Common myeloid progenitor, CD34-positive (primary cell): ENCODE results near the gene TEX35. TPM values are rescaled to one million over a fixed set of nuclear protein-coding genes. Genes with fewer than 3 reads are reported as not detected.

Source experiments
- CTCF ChIA-PET: fragments of 350-600 bp; sonication (Branson Sonifier 250); formaldehyde crosslinking; loops from one replicate; lab custom pipeline; 2021; ENCODE audit warnings: antibody characterized with exemption; lab: Charles Lee
- POLR2A ChIA-PET: fragments of 350-600 bp; sonication (Branson Sonifier 250); formaldehyde crosslinking; loops from one replicate; lab custom pipeline; 2021; ENCODE audit warnings: antibody characterized with exemption; lab: Charles Lee
- DNase-seq, 3 donors: peaks; one replicate each; pipeline versions ENCODE4 v3.0.0 to v3.0.0-alpha.2; 2013
- H3K27ac ChIP-seq, 2 experiments: 1 replicate in 1 of 2; 2 replicates in 1 of 2; pipeline ENCODE4 v1.7.0; 2013; ENCODE audit warnings: inconsistent platforms in 2 of 2, low read length in 2 of 2, mild to moderate bottlenecking in 2 of 2, low read depth in 1 of 2, moderate library complexity in 1 of 2; ENCODE audit not compliant: severe bottlenecking in 2 of 2, insufficient read depth in 1 of 2, poor library complexity in 1 of 2
- H3K27me3 ChIP-seq, 5 experiments: replicated peaks in 2 of 5; 1 replicate in 3 of 5; 2 replicates in 2 of 5; pipeline versions ENCODE4 v1.6.1 to v1.7.0; 2013; ENCODE audit warnings: low read length in 4 of 5, mild to moderate bottlenecking in 2 of 5, moderate library complexity in 2 of 5, inconsistent platforms in 1 of 5; ENCODE audit not compliant: insufficient read depth in 5 of 5, control insufficient read depth in 4 of 5
- H3K36me3 ChIP-seq, 4 experiments: 1 replicate in 2 of 4; 2 replicates in 2 of 4; pipeline versions ENCODE4 v1.6.1 to v1.7.0; 2013; ENCODE audit warnings: low read length in 3 of 4, control low read depth in 1 of 4, mild to moderate bottlenecking in 1 of 4; ENCODE audit not compliant: control insufficient read depth in 4 of 4, insufficient read depth in 4 of 4
- H3K4me1 ChIP-seq, 4 experiments: 1 replicate in 3 of 4; 2 replicates in 1 of 4; pipeline versions ENCODE4 v1.6.1 to v1.7.1; 2013; ENCODE audit warnings: low read length in 3 of 4, mild to moderate bottlenecking in 3 of 4, control low read depth in 1 of 4, inconsistent platforms in 1 of 4, moderate library complexity in 1 of 4; ENCODE audit not compliant: control insufficient read depth in 4 of 4, insufficient read depth in 4 of 4; ENCODE audit errors: control extremely low read depth in 1 of 4
- H3K4me3 ChIP-seq, 7 experiments: 1 replicate in 4 of 7; 2 replicates in 3 of 7; pipeline versions ENCODE4 v1.5.1 to v1.7.0; 2013; ENCODE audit warnings: mild to moderate bottlenecking in 7 of 7, low read length in 6 of 7, moderate library complexity in 6 of 7, inconsistent platforms in 2 of 7, low read depth in 2 of 7, control low read depth in 1 of 7; ENCODE audit not compliant: insufficient read depth in 4 of 7, control insufficient read depth in 1 of 7; ENCODE audit errors: extremely low read depth in 1 of 7
- H3K9me3 ChIP-seq, 5 experiments: 1 replicate in 4 of 5; 2 replicates in 1 of 5; pipeline versions ENCODE4 v1.6.1 to v1.7.1; 2013; ENCODE audit warnings: low read length in 4 of 5, mild to moderate bottlenecking in 2 of 5, inconsistent platforms in 1 of 5, low read depth in 1 of 5, moderate library complexity in 1 of 5; ENCODE audit not compliant: control insufficient read depth in 4 of 5, insufficient read depth in 2 of 5; ENCODE audit errors: control extremely low read depth in 1 of 5
- WGBS: methylation state at CpG from one replicate; pipeline ENCODE4 v1.1.5; 2013; ENCODE audit not compliant: insufficient coverage; 5-methylcytosine and 5-hydroxymethylcytosine counted together
- polyA plus RNA-seq: library from polyadenylated mRNA; unstranded; fragments of 120-200 nt; gene quantifications from one replicate; pipeline ENCODE4 v1.2.1, GENCODE V29; 2013

The TEX35 gene
- 0.03 TPM for polyA plus RNA-seq

DNA sequence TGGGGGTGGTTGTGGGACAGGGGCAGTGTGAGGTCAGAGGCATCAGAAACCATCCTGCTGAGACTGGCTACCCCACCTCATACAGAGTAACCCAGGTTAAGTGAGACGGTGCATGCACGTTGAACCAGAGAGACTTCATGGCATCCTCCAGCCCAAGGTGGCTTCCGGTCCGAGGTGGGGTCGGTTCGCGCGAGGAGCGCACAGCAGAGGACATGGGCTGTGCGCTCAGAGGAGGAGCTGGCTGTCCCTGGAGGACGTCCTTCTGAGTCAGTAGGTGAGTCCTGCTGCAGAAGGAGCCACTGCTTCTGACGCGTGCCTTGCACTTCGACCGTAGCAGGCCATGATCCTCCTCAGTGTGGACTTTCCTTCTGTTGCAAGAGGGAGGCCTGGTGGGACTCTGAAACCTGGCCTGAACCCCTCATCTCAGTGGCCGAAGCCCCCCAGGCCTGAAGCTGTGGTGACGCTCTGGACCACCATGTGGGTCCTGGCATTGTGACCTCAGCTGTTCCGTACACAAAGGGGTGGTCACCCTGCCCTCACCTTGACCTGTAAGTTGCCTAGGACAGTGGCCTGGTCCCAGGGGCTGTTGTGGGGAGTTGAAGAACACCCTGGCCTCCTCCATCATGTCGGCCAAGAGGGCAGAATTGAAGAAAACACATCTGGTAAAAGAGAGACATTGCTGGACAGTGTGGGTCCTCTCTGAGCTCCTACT lies at the start of gene TEX35:
Gene TEX35, plus strand, starts transcription at position 544 of the 712 bp plus-strand sequence. Its CDS starts 80 bp downstream, at position 624.
- POLR2A ChIA-PET: no interaction called here
- no peaks in the 10 kb centered on the region for H3K27me3 ChIP-seq
- CTCF ChIA-PET: interaction anchor here (0.7 to 3.2 kb wide), 3 partner anchors 8 to 16 kb away, joined by 3 to 21 read pairs (median 4); no protein-coding TSS in a partner anchor
- no peak within 1 kb of the TSS for H3K4me3 ChIP-seq
- no peak within 1 kb of the TSS for H3K27ac ChIP-seq
- 93% methylated on average over 17 of the region's 19 CpGs for WGBS
- H3K4me1 ChIP-seq: no peaks in the 10 kb centered on the region
- no peaks in the 10 kb centered on the region for H3K36me3 ChIP-seq
- no peak for DNase-seq
- H3K9me3 ChIP-seq: no peaks in the 10 kb centered on the region

DNA sequence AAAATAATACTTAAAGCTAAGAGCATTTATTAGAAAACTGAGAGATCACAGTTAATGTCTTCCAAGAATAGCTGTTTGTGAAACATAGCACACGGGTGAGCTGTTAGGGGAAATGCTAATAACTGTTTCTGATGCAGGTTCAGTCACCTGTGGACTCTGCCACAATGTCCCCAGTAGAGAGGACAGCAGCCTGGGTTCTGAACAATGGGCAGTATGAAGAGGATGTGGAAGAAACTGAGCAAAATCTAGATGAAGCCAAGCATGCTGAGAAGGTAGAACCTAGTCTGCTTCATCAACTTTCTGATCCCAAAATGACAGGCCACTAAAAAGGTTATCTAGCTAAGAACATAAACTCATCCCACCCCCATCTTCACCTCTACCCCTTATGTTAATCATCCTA lies 48.8 kb upstream of the TEX35 start:
- peaks cover 0 to 5% (median 5%) of the 10 kb centered on the region in 4 experiments for H3K36me3 ChIP-seq
- H3K27ac ChIP-seq: no peak overlapping the region
- POLR2A ChIA-PET: no interaction called here
- CTCF ChIA-PET: interaction anchor here (1.3 kb wide), 1 partner anchor 15 kb away, joined by 3 read pairs; no protein-coding TSS in a partner anchor
- DNase-seq: no peak
- WGBS: 100% methylated on average over 1 of the region's 1 CpG
- no peaks in the 10 kb centered on the region for H3K9me3 ChIP-seq
- H3K4me3 ChIP-seq: no peak overlapping the region
- H3K4me1 ChIP-seq: no peaks in the 10 kb centered on the region
- H3K27me3 ChIP-seq: no peaks in the 10 kb centered on the region

DNA sequence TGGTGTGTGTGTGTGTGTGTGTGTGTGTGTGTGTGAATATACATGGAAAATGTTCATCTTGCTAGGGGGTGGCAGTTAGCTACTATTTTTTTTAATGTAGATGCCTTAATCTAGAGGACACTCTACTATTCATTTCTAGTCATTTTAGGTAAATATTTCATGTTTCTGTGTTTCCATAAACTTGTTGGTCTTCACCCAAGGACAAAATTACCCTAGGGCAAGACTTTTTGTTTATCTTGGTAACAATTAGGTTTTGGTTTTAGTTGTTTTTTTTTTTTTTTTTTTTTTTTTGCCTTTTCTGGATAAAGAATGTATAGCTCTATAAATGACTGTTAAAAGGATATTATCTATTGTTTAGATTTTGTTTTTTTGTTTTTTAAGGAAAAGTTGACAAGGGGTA lies 48.3 kb upstream of the TEX35 start:
- POLR2A ChIA-PET: no interaction called here
- H3K9me3 ChIP-seq: no peaks in the 10 kb centered on the region
- no peaks in the 10 kb centered on the region for H3K4me1 ChIP-seq
- CTCF ChIA-PET: interaction anchor here (0.7 to 1.3 kb wide), 2 partner anchors 11 to 15 kb away, joined by 3 to 4 read pairs; no protein-coding TSS in a partner anchor
- H3K27ac ChIP-seq: no peak overlapping the region
- H3K36me3 ChIP-seq: peaks cover 0 to 5% (median 5%) of the 10 kb centered on the region in 4 experiments
- H3K27me3 ChIP-seq: no peaks in the 10 kb centered on the region
- no peak overlapping the region for H3K4me3 ChIP-seq
- no peak for DNase-seq

DNA sequence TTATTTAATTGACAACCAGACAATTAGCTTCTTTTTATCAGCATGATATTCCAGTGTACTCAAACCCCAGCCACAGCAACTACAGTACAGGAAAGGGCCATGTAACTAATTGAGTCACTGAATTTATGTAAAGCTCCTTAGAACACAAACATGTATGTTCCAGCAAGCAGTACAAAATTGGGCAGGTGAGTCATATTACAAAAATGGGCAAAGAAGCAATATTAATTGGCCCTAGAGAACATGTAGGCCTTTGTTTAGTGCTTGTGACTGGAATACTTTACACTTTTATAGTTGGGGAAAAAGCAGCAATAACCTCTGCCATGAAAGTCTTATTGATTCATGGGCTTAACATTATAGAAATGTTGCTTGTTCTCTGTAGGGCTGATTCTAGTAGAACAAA lies 47.9 kb upstream of the TEX35 start:
- no peak overlapping the region for H3K27ac ChIP-seq
- peaks cover 0 to 5% (median 5%) of the 10 kb centered on the region in 4 experiments for H3K36me3 ChIP-seq
- no peak for DNase-seq
- ChIA-PET POLR2A (no interaction called here), CTCF (interaction anchor here (0.7 to 1.3 kb wide), 2 partner anchors 11 to 15 kb away, joined by 3 to 4 read pairs; no protein-coding TSS in a partner anchor)
- H3K4me1 ChIP-seq: no peaks in the 10 kb centered on the region
- no peaks in the 10 kb centered on the region for H3K9me3 ChIP-seq
- H3K27me3 ChIP-seq: no peaks in the 10 kb centered on the region
- H3K4me3 ChIP-seq: no peak overlapping the region

DNA sequence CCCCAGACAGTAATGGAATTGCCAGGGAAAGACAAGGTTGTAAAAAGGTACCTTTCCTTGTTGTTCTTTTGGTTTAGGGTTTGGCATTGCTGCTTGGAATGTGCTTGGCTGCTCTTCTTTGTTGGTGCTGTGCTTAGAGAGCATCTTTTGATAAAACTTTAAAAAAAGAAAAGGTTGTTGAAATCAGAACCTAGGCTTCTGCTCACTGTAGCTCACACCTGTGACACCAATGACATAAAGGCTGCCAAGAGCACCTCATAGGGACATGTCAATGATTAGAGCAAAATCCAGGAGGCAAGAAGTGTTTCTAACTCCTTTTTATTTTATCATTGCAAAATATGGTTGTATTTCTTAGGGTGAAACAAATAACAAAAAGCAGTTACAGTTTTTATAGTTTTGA lies 45.1 kb upstream of the TEX35 start:
- CTCF ChIA-PET: no interaction called here
- Histone ChIP-seq H3K36me3 (peaks cover 0 to 5% (median 5%) of the 10 kb centered on the region in 4 experiments), H3K27ac (no peak overlapping the region), H3K4me3 (no peak overlapping the region), H3K9me3 (no peaks in the 10 kb centered on the region), H3K27me3 (no peaks in the 10 kb centered on the region), H3K4me1 (no peaks in the 10 kb centered on the region)
- POLR2A ChIA-PET: no interaction called here
- DNase-seq: no peak

DNA sequence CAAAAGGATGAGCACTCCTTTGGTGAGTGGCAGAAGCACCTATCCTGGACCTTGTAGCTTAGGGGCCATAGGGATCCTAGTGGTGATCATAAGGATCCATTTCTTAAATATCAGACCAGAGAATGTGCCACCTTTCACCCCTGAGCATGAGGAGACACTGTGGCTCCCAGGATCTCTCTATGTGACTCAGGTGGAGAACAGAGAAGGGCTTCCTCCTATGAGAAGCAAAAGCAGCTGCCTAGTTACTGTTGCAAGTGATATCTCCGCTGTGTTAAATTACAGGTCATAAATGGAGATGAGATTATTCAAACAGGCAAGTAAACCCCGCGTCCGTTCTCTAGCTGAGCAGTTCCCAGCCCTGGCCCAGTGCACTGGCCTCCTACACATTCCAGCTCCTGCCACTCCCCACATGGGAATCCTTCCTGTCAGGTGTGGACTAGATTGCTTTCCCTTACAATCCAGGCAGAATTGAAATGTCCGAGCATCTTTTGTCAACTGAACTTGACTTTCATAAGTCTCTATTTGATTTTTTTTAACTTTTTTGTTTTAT lies 42.4 kb upstream of the TEX35 start:
- CTCF ChIA-PET: interaction anchor here (1.3 kb wide), 1 partner anchor 9 kb away, joined by 5 read pairs; no protein-coding TSS in a partner anchor
- H3K9me3 ChIP-seq: no peaks in the 10 kb centered on the region
- no peak overlapping the region for H3K4me3 ChIP-seq
- no peak overlapping the region for H3K27ac ChIP-seq
- no peaks in the 10 kb centered on the region for H3K4me1 ChIP-seq
- 100% methylated on average over 3 of the region's 5 CpGs for WGBS
- POLR2A ChIA-PET: no interaction called here
- H3K36me3 ChIP-seq: peaks cover 0 to 8% (median 5%) of the 10 kb centered on the region in 4 experiments
- no peaks in the 10 kb centered on the region for H3K27me3 ChIP-seq
- DNase-seq: no peak

DNA sequence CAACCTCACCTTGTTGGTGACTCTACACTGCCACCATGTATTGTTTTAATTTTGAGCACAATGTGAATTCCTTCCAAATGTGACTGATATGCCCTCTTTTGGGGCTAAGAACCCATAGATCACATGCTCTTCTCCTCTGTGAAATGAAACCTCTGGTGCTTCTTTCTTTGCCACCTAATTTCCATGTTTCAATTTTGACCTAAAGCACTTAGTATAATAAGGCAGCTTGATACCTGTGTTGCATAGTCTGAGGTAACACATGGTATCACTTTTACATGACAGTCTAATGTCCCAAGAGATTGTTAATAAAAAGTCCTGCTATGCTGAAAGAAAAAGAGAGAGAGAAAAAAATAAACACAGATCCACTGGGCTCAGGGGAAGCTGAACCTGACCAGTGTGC lies 40.4 kb upstream of the TEX35 start:
- Histone ChIP-seq H3K4me3 (no peak overlapping the region), H3K27ac (no peak overlapping the region), H3K27me3 (no peaks in the 10 kb centered on the region), H3K9me3 (no peaks in the 10 kb centered on the region), H3K36me3 (peaks cover 0 to 6% (median 3%) of the 10 kb centered on the region in 4 experiments), H3K4me1 (no peaks in the 10 kb centered on the region)
- no peak for DNase-seq
- ChIA-PET POLR2A (no interaction called here), CTCF (no interaction called here)
